Activated T-helper 1 cell treated with anti-CD3 and anti-CD28 coated beads, Interleukin-12 subunit alpha, Interleukin-12 subunit beta, Interleukin-2, Interleukin-4 antibody, amounts not matched to agents 30 ng/mL and 10 ng/mL and 1 ng/mL, durations not matched to agents 14 hours and 24 hours and 36 hours (primary cell): ENCODE measurements around the gene KRTAP22-2. TPM values are rescaled to one million over a fixed set of nuclear protein-coding genes. Genes with fewer than 3 reads are reported as not detected.

Experiments
- DNase-seq: peaks from one replicate; pipeline ENCODE4 v3.0.0; 2021; ENCODE audit warnings: low spot score
- H3K27ac Mint-ChIP-seq: one replicate; pipeline ENCODE4 v1.8.0; 2021; ENCODE audit warnings: mild to moderate bottlenecking, mixed read lengths
- H3K27me3 Mint-ChIP-seq: one replicate; pipeline ENCODE4 v1.8.0; 2022; ENCODE audit warnings: mild to moderate bottlenecking, moderate library complexity, mixed read lengths; ENCODE audit not compliant: insufficient read depth
- H3K36me3 Mint-ChIP-seq: one replicate; pipeline ENCODE4 v1.8.0; 2021; ENCODE audit warnings: low read depth, mixed read lengths
- H3K4me1 Mint-ChIP-seq: one replicate; pipeline ENCODE4 v1.8.0; 2021; ENCODE audit warnings: low read depth, mixed read lengths
- H3K4me3 Mint-ChIP-seq: one replicate; pipeline ENCODE4 v1.8.0; 2021; ENCODE audit warnings: mild to moderate bottlenecking, moderate library complexity, mixed read lengths
- H3K9me3 Mint-ChIP-seq: one replicate; pipeline ENCODE4 v1.8.0; 2021; ENCODE audit warnings: mixed read lengths
- intact Hi-C: fragments of 100-400 bp; cut with micrococcal nuclease; formaldehyde crosslinking; loops from one replicate; pipeline ENCODE4 v1.15.1; 2024
- total RNA-seq: library from RNA; stranded (reverse); gene quantifications from 2 replicates; pipeline ENCODE4 v1.2.3, GENCODE V29; 2022

The KRTAP22-2 gene
- total RNA-seq = not detected in 2 replicates

GRCh38 chr21:30590297-30590696 lies at the start of gene KRTAP22-2:
Gene KRTAP22-2 (minus strand): TSS chr21:30590397.
- H3K9me3 Mint-ChIP-seq = no peaks in the 10 kb centered on the region
- H3K36me3 Mint-ChIP-seq = no peaks in the 10 kb centered on the region
- intact Hi-C loops = no loop called here
- H3K4me3 Mint-ChIP-seq = no peak within 1 kb of the TSS
- H3K4me1 Mint-ChIP-seq = no peaks in the 10 kb centered on the region
- no peak within 1 kb of the TSS for H3K27ac Mint-ChIP-seq
- DNase-seq = no peak
- no peaks in the 10 kb centered on the region for H3K27me3 Mint-ChIP-seq

DNA sequence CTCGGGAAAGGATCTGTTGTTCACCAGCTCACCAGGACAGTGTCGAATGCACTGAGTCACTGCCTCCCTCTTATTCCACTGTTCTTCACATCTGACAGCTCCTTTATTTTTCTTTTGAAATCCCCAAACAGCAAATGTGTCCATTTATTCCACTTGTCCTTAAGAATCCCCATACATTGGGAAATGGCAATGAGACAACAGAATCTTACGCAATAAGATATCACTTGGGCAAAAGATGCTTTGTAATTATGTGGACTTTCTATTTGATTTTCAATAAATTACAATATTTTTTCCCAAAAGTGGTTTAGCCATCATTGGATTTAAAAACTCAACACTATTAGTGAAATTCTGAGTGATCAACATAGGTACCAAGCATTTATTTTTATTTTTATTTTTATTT lies 48.5 kb upstream of the KRTAP22-2 start:
- Mint-ChIP-seq H3K36me3 (no peaks in the 10 kb centered on the region), H3K4me3 (no peak overlapping the region), H3K4me1 (no peaks in the 10 kb centered on the region), H3K27ac (no peak overlapping the region), H3K27me3 (no peaks in the 10 kb centered on the region), H3K9me3 (no peaks in the 10 kb centered on the region)
- no peak for DNase-seq
- intact Hi-C loops = no loop called here

DNA sequence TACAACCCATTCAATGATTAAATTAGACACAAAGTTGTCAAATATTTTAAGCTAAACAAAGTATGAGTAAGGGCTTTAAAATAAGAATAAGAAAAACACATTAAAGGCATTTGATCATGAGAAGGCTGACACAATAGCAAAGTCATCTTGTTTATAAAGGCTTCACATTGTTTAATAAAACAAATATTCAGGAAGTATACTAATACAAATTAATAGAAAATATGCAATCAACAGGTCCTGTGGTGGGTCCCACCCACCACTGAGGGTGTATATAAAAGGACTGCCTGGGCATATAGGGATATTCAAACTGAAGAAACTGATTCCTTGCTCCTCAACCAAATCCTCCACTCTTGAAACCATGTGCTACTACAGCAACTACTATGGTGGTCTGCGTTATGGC lies 44.7 kb upstream of the KRTAP22-2 start, which contains the start of gene KRTAP20-2:
Gene KRTAP20-2 (plus strand): TSS at position 301 of the 400 bp plus-strand sequence. CDS start 58 bp downstream, at position 359.
- Mint-ChIP-seq H3K9me3 (no peaks in the 10 kb centered on the region), H3K4me1 (no peaks in the 10 kb centered on the region), H3K36me3 (no peaks in the 10 kb centered on the region), H3K4me3 (no peak within 1 kb of the TSS), H3K27ac (no peak within 1 kb of the TSS), H3K27me3 (no peaks in the 10 kb centered on the region)
- intact Hi-C loops = no loop called here
- no peak for DNase-seq

DNA sequence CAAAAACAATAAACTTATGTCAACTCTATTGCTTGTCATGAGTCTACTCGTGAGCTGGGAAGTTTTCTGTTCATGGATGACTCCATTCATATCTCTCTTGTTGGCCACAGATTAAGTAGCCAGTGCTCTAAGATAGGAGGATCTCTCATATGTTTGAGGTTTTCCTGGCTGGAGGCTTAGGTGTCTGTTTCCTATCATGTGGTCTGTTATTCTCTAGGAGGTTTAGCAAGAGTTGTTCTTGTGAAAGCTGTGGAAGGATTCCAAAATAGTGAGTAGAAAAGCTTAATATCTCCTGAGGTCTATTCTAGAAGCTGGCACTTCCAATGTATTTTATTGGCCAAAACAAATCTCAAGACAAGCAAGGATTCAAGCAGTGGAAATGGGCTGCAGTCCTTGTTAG lies 39.0 kb upstream of the KRTAP22-2 start:
- Mint-ChIP-seq H3K36me3 (no peaks in the 10 kb centered on the region), H3K9me3 (peaks cover 5% of the 10 kb centered on the region), H3K27me3 (no peaks in the 10 kb centered on the region), H3K4me3 (no peak overlapping the region), H3K4me1 (no peaks in the 10 kb centered on the region), H3K27ac (no peak overlapping the region)
- intact Hi-C loops = no loop called here
- no peak for DNase-seq

DNA sequence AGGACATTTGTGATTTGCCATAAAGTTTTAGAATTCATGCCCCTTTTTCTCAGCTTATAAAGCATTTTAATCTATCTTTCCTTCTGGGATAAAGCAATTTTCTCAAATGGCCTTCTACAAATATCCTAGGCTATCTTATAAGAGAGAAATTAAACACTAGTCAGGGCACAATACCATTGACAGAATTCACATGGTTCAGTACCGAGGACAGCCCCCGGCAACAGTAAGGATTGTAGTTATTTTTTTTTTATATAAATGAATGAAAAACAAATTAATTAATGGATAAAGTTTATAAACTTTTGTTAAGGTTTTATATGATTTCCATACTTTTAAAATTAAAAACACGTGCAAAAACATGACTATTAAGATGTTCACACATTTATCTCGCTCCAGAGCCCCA lies 37.9 kb upstream of the KRTAP22-2 start:
- intact Hi-C loops = no loop called here
- no peak overlapping the region for H3K4me3 Mint-ChIP-seq

GRCh38 chr21:30625449-30626165 lies 35.4 kb upstream of the KRTAP22-2 start:
- intact Hi-C loops = no loop called here
- Mint-ChIP-seq H3K36me3 (no peaks in the 10 kb centered on the region), H3K9me3 (peaks cover 5% of the 10 kb centered on the region), H3K4me1 (no peaks in the 10 kb centered on the region), H3K27me3 (no peaks in the 10 kb centered on the region), H3K4me3 (no peak overlapping the region), H3K27ac (no peak overlapping the region)
- DNase-seq = no peak

More for the DNA sequence above, 37.9 kb upstream of the KRTAP22-2 start:
- peaks cover 5% of the 10 kb centered on the region for H3K9me3 Mint-ChIP-seq
- H3K27ac Mint-ChIP-seq = no peak overlapping the region
- no peaks in the 10 kb centered on the region for H3K4me1 Mint-ChIP-seq
- DNase-seq = no peak
- H3K27me3 Mint-ChIP-seq = no peaks in the 10 kb centered on the region
- H3K36me3 Mint-ChIP-seq = no peaks in the 10 kb centered on the region

- Mint-ChIP-seq H3K36me3 (no peaks in the 10 kb centered on the region), H3K27ac (no peak overlapping the region), H3K9me3 (peaks cover 5% of the 10 kb centered on the region), H3K4me3 (no peak overlapping the region), H3K27me3 (no peaks in the 10 kb centered on the region), H3K4me1 (no peaks in the 10 kb centered on the region)
- intact Hi-C loops = no loop called here
- DNase-seq = no peak
Measured at GRCh38 chr21:30623362-30623761, 33.2 kb upstream of the KRTAP22-2 start.

DNA sequence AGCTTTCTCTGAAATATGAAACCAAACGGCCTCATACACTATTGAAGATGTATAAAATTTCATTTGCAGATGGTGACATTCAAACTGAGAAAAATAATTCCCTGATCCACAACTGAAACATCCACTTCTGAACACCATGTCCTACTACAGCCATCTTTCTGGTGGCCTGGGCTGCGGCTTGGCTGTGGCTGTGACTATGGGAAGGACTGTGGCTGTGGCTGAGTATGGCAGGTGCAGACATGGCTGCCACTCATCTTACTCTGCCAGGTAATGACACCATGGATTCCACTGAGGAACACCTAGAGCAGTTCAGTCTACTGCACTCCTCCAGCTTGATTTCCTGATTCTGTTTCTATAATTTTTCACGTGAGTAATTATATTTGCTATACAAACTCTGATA lies 30.3 kb upstream of the KRTAP22-2 start, which contains the start of gene KRTAP20-4:
Gene KRTAP20-4 (plus strand): TSS at position 106 of the 400 bp plus-strand sequence.
- no peak for DNase-seq
- Mint-ChIP-seq H3K36me3 (no peaks in the 10 kb centered on the region), H3K27ac (no peak within 1 kb of the TSS), H3K4me1 (no peaks in the 10 kb centered on the region), H3K27me3 (no peaks in the 10 kb centered on the region), H3K4me3 (no peak within 1 kb of the TSS), H3K9me3 (no peaks in the 10 kb centered on the region)
- intact Hi-C loops = no loop called here

DNA sequence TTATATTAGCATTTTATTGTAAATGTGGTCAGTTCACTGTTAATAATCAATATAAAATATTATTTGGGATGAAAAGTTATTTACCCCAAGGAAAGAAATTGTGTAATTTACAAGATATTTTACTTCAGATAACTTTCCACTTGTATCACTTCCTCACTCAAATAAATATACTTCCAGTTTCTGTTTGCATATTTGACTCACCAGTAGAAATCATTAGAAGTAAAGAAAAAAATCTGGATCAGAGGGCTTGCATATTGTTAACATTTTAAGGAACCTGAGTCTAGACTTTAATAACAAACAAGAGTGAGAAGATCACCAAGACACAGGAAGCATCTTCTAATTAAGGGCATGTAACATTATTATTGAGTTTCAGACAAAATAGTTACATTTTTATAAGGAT lies 29.9 kb upstream of the KRTAP22-2 start:
- Mint-ChIP-seq H3K27me3 (no peaks in the 10 kb centered on the region), H3K4me3 (no peak overlapping the region), H3K27ac (no peak overlapping the region), H3K4me1 (no peaks in the 10 kb centered on the region), H3K36me3 (no peaks in the 10 kb centered on the region), H3K9me3 (no peaks in the 10 kb centered on the region)
- intact Hi-C loops = no loop called here
- no peak for DNase-seq

GRCh38 chr21:30616125-30616524 lies 25.9 kb upstream of the KRTAP22-2 start, which contains the start of gene KRTAP20-1:
Gene KRTAP20-1 (plus strand): TSS chr21:30616425. CDS start chr21:30616455, 30 bp downstream.
- intact Hi-C loops = no loop called here
- Mint-ChIP-seq H3K4me1 (no peaks in the 10 kb centered on the region), H3K9me3 (no peaks in the 10 kb centered on the region), H3K4me3 (no peak within 1 kb of the TSS), H3K27ac (peak within 1 kb of the TSS; percentile 29), H3K27me3 (no peaks in the 10 kb centered on the region), H3K36me3 (no peaks in the 10 kb centered on the region)
- DNase-seq = no peak

- H3K36me3 Mint-ChIP-seq = no peaks in the 10 kb centered on the region
- H3K9me3 Mint-ChIP-seq = no peaks in the 10 kb centered on the region
- intact Hi-C loops = no loop called here
- H3K27ac Mint-ChIP-seq = no peak overlapping the region
- H3K4me1 Mint-ChIP-seq = no peaks in the 10 kb centered on the region
- H3K27me3 Mint-ChIP-seq = no peaks in the 10 kb centered on the region
- H3K4me3 Mint-ChIP-seq = no peak overlapping the region
- no peak for DNase-seq
Measured at GRCh38 chr21:30615199-30615598, 25.0 kb upstream of the KRTAP22-2 start.

GRCh38 chr21:30613836-30614235 lies 23.6 kb upstream of the KRTAP22-2 start, which contains the start of gene KRTAP6-1:
Gene KRTAP6-1 (minus strand): TSS chr21:30613930. CDS start chr21:30613904, 26 bp downstream.
- intact Hi-C loops = no loop called here
- no peaks in the 10 kb centered on the region for H3K4me1 Mint-ChIP-seq
- no peaks in the 10 kb centered on the region for H3K36me3 Mint-ChIP-seq
- peaks cover under 1% of the 10 kb centered on the region for H3K9me3 Mint-ChIP-seq
- no peak within 1 kb of the TSS for H3K4me3 Mint-ChIP-seq
- no peak within 1 kb of the TSS for H3K27ac Mint-ChIP-seq
- no peaks in the 10 kb centered on the region for H3K27me3 Mint-ChIP-seq
- DNase-seq = no peak

GRCh38 chr21:30612132-30612531 lies 21.9 kb upstream of the KRTAP22-2 start:
- H3K4me3 Mint-ChIP-seq = no peak overlapping the region
- peaks cover 3% of the 10 kb centered on the region for H3K9me3 Mint-ChIP-seq
- no peak overlapping the region for H3K27ac Mint-ChIP-seq
- no peak for DNase-seq
- H3K36me3 Mint-ChIP-seq = no peaks in the 10 kb centered on the region
- no peaks in the 10 kb centered on the region for H3K27me3 Mint-ChIP-seq
- H3K4me1 Mint-ChIP-seq = no peaks in the 10 kb centered on the region
- intact Hi-C loops = no loop called here
